DMS 273 (cell line): ENCODE results near the gene RASSF6.
"Not testable (repeated sequence)": the region's sequence is repeated elsewhere in the genome, so short reads cannot be mapped to it uniquely, and the experiment has no call there.

Experiments used
- DNase-seq: peaks from one replicate; lab custom pipeline; 2025; ENCODE audit not compliant: unreplicated experiment; lab: John Stamatoyannopoulos, UW

The RASSF6 gene, protein sequence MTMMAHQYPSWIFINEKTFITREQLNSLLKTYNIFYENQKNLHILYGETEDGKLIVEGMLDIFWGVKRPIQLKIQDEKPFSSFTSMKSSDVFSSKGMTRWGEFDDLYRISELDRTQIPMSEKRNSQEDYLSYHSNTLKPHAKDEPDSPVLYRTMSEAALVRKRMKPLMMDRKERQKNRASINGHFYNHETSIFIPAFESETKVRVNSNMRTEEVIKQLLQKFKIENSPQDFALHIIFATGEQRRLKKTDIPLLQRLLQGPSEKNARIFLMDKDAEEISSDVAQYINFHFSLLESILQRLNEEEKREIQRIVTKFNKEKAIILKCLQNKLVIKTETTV

DNA sequence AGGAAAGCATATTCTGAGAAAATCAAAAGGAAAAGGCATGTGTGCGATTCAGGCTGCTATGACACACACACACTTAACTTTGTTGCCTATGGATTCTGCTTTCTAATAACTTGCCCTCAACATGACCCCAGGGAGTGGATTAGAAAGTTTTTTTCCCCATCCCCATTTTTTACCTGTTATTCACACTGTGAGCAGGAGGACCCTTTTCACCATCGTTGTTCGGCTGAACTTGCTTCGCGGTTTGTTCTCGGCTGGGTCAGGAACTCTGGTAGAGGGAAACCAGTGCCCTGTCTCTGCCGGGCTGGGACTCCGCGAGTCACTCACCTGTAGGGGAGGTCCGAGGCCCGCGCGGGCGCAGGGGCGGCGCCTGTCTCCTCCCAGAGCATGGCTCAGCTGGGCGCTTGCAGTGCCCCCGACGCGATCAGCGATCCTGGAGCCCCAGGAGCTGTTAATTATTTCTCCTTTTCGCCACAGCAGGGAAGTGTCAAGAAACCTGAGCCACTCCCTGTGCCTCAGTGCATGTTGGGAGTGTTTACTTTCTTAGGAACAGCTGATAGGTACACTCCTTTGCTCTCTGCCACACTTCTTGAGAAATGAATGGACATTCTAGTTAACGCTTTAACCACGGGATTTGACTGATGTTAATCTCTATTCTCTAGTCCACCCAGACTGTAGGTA, at the start of gene RASSF6:
Gene RASSF6 (minus strand): TSS at position 322 of the 678 bp plus-strand sequence. CDS start 8,641 bp downstream, outside the sequence.
- DNase-seq, result peak; percentile 23

DNA sequence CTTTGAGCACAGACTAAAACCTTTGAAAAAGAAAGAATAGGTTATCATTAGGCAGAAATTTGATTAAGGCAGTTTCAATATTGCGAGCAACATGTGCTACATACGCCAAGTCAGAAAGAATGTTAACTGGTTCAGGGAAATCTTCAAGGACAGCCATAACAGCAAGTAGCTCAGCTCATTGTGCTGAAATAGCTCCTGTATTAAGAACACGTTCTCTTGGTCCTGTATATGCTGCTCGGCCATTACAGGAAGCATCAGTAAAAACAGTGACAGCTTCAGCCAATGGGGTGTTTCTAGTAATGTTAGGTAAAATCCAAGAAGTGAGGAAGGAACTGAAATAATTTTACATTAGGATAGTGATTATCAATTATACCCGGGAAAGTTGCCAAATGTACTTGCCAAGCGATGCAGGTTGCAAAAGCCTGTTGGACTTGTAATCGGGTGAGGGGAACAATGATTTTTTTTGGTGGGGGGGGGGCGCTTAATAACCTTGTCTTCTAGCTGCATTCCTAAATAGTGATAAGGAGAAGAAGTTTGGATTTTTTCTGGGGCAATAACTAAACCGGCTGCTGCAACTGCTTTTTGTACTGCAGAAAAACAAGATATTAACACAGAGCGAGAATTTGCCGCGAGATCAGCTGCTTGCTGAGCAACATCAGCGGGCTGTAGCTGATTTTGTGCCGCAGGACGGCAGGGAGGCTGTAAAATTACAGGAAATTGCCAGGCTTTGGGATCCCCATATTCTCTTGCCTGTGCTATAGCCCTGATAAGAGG, 49.4 kb upstream of the RASSF6 start:
- no peak for DNase-seq

DNA sequence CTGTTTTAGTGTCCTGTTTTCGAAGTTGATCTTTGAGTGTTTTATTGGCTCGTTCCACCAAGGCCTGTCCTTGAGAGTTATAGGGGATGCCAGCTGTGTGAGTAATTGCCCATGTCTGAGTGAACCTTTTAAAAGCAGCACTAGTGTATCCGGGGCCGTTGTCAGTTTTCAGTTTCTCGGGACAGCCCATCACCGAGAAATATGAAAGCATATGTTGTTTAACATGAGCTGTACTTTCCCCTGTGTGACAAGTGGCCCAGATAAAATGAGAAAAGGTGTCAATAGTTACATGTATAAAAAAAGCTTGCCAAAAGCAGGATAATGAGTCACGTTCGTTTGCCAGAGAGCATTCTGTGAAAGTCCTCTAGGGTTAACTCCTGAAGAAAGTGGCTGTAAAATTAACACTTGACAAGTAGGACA, 48.6 kb upstream of the RASSF6 start:
- peak; percentile 2 for DNase-seq

DNA sequence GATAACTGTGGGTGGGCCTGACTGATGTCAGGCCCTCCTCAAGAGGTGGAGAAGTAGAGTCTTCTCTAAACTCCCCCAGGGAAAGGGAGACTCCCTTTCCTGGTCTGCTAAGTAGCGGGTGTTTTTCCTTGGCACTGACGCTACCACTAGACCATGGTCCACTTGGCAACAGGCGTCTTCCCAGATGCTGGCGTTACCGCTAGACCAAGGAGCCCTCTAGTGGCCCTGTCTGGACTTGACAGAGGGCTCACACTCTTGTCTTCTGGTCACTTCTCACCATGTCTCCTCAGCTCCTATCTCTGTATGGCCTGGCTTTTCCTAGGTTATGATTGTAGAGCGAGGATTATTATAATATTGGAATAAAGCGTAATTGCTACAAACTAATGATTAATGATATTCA, 45.7 kb upstream of the RASSF6 start:
- not testable (repeated sequence) for DNase-seq

DNA sequence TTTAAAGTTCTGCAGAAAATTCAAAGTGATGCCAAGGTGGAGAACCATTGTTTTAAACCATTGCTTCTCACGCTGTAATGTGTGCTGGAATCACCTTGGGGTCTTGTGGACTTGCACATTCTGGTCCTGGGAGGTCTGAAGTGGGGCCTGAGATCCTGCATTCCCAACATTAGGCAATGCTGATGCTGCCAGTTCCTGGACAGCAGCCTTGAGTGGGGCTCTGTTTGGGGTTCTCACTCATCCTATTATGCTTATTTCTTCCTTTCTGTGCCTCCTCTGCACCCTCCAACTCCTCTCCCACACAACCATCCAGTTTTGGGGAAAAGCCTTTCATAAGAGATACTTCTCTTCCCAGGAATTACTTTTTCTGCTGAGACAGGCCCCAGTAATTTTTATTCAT, 44.2 kb upstream of the RASSF6 start:
- DNase-seq, result no peak

DNA sequence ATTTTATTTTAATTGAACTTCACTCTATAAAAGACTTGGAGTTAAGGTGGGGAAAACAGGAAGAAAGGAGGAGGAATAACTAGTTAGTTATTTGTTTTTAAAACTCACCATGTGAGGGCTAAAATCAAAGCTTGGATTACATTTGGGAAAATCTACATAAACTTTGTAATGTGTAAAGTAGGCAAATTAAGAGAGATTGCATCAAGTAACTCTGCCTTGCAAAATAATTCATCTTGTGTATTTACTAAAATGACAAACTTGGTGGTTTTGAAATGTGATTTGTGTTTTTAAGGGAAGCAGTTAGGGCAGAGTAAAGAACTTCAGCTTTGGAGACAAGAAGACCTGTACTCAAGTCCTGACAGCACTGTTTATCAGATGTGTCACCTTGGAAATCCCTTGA, 43.3 kb upstream of the RASSF6 start:
- no peak for DNase-seq

DNA sequence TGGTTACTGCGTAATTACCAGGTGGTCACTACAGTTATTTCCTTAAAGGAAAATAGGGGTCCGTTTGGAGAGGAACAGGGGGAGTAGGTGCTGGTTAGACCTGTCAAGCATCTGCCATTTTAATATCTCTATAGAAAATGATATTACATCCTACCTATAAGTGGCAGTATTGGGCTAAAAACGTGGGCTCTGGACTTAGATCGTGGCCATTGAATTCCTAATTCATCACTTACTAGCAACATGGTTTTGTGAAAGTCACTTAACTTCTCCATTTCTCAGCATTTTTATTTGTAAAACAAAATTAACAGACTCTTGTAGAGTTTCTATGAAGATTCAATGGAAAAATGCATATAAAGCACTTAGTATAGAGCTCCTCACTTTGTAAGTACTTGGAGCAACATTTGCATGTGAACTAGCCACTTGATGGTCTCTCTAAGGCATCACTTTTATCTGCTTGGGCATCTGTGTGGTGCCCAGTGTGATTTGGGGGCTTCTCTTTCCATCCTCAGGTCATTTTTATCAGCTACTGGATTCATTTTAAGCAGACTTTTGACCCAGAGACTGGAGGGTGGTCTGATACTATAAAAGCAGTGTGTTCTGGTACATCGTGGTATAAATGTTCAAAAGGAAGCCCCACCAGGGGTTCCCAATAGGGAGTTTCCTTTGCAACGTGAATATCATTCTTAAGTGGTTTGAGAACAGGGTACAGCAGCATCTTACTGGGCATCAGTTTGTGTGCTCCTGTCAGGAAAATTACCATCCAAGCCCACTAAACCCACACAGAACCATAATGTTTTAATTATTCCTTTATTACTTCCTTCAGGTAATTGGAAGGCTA, 42.7 kb upstream of the RASSF6 start:
- DNase-seq, result peak; percentile 34

DNA sequence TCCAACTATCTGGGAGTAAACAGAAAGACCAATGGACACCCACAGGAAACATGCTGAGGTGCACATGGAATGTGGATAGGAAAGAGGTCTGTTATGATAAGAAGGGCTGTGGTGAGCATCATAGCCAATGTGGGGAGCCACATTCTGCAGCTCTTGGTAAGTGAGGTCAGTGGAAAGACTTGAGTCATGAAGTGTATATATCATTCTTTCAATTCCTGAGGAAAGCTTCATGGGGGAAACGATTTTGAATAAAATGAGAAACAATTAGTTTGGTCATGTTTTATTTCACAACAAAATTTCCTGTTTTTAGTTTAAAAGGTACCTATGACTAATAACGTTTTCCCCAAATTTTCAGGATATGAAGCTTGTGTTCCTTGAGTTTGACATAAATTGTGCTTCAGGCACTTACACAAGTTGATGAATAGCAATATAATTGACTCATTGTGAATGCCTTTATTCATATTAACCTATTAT, 41.4 kb upstream of the RASSF6 start:
- no peak for DNase-seq

DNA sequence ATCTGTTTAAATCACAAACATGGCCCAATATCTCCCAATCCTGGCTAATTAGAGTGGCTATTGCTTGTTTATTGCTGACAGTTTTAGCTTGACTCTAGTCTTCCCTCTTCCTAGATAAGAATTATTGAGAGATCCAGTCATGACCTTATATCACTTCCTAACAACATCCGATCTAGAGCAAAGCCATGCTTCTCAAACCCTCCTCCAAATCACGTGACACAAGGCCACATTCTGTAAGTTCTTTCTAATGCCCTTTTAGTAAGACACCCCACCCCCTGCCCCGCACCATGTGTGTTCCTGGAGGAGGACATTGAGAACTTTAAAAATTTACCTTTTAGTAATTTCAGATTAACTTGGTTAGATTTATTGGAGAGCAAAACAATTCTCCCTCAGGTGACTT, 40.6 kb upstream of the RASSF6 start:
- no peak for DNase-seq

DNA sequence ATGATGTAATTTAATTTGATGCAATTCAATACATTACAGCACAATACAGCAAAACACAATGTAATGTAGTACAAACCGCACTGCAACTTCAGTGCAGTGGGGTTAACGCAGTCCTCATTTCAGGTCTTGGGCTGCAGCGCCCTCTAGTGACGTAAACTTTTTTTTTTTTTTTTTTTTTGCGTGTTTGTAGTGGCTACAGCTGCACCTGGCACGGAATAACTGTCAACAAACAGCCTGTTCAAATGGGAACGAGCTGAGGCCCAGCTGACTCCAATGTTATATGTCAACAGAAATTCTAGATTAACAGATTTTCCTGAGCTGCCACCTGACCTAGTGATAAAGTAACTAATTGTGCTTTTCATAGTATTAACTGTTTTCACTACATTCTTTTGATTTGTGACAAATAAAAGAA, 33.5 kb upstream of the RASSF6 start:
- peak; percentile 56 for DNase-seq

DNA sequence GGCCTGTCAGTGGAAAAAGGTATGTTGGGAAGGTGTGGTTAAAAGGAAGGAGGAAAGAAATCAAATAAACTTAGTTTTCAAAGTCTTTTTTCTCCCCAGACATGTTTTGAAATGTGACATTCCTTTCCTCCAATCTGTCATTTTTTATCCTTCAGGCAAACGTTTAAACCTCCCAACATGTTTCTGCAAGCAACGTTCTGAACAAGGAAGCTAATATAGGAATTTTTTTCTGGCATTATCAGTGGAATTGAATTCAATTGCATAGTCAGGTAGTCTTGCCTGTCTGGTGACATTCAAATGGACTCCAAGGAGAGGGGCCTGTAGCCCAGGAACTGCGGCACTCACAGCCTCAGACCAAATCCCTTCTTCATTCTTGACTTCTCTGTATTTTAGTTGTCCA, 30.0 kb upstream of the RASSF6 start:
- DNase-seq, result no peak

DNA sequence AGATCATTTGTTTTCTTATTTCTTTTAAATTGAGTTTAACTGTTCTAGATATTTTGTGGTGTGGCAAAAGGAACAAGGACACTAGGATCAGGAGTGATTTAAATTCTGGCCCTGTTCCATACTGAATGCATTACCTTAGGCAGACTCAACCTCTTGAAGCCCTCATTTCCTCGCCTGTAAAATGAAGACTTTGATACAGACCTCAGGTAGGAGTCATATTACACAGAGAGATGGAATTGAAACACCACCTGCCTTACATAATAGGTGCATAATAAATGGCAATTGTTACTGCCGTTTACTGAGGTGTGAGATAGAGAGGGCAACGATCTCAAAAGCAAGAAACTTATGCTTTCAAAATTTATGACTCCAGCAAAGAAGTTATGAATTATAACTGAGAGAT, 28.2 kb upstream of the RASSF6 start:
- DNase-seq, result no peak

DNA sequence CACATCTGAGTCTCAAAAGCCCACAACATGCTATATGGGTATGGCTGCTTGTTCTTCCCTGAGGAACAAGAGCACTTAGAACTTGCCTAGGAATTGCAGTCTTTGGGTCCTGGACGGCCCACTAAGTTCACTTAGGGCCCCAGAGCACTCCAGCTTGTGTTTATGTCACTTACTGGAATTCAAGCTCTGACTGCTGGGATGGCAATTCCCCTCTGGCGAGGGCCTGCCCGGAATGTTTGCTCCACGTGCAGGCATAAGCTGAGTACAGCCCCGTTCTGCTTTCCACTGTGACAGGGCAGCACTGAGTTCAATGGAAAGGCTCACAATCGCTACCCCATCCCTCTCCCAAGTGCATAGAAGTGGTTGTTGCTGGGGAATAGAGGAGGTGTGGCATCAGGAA, 25.9 kb upstream of the RASSF6 start:
- DNase-seq, result no peak

DNA sequence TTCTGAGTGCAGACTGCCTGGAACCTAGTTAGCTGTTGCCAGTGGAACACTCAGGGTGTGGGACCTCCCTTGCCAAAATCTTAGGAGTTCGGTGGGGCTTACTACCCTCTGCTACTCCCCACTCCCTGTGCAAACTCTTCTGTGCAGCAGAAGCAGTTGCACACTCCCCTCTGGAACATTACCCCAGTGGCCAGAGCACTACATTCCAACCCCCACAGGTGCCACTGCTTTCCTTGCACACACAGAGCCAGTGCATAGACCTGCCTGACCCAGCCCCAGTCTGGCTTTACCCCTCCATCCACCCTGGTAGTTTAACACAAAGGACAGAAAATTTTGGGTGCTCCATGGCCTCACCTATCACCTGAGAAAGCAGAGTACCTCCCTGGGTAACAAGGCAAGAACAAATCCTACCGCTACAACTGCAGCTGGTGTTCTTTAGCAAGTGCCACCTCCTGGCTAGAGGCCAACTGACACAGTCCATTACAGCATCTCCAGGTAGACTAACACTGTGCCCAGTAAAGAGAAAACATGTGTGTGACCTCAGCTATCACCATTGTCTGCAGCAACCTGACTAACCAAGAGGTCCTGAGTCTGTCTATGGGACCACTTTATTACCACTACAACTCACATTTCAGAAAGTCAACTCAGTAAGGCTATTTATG, 11.5 kb upstream of the RASSF6 start:
- no peak for DNase-seq

DNA sequence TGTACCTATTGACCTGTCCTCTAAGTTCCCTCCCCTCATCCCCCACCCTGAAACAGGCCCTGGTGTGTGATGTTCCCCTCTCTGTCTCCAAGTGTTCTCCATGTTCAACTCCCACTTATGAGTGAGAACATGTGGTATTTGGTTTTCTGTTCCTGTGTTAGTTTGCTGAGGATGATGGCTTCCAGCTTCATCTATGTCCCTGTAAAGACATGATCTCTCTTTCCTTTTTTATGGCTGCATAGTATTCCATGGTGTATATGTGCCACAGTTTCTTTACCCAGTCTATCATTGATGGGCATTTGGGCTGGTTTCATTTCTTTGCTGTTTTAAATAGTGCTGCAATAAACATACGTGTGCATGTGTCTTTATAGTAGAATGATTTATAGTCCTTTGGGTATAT, 8.6 kb upstream of the RASSF6 start:
- DNase-seq, result not testable (repeated sequence)

DNA sequence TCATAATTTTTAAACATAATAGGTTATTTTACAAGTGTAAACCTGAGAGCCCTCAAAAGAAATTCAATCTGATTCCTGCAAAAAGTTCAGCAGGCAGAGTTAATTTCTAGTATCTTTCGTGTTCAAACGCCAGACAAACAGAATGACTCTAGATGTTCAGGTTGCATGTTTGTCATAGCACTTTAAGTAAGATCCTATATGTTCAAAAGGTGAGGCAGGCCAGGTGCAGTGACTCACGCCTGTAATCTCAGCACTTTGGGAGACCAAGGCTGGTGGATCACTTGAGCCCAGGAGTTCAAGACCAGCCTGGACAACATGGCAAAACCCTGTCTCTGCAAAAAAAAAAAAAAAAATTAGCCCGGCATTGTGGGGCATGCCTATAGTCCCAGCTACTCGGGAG, 1.1 kb upstream of the RASSF6 start:
- no peak for DNase-seq

DNA sequence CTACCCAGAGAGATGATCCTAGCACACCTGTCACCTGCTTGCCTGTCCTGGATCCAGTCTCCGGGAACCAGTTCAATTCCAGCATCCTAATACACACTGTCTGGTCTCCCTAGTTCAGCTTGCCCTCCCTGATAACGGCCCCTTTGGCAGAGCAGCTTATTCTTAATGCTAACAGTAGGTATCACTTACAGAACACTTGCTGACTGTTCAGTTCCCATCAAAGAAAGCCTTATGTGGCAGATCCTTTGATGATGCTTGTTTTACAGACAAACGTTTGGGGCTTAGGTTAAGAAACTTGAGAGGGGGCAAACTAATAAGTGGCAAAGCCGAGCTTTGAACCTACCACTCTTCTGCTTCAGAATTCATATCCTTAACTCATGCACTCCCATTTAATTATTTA, 890 bp downstream of the RASSF6 start:
- DNase-seq, result no peak

DNA sequence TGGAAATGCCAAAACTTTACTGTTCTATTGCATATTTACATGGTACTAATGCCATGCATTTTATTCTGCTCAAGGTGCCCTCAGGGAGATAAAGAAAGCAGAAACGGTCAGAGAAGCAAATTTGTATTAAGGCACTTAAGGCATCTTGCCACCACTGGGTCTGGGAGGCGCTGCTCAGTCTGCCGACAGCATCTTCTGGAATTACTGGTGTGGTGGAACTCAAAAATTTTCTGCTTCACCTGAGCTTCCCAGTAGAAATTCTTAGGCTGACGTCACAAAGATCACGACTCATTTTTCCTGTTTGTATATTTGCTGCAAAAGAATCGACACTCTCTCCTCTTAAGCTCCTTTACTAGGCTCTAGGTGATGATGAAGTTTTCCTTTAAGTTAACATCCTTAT, 3.0 kb downstream of the RASSF6 start:
- DNase-seq, result no peak

DNA sequence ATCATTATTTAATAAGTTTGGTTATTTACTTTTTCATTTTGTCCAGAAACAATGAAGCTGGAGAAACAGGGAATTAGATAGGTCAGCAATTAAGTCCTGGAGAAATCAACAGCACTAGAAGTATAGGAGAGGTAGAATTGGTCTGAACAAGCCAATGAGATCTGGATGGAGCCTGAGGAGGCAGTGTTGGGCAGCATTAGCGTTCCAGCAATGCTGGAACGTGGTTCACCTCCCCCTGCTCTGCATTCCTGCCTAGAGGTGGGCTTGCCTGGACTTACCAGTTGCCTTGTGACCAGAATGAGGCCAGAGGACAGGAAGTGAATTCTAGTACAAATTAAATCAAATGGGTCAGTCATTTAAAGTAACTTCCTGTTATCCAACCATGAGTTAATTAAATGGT, 4.6 kb downstream of the RASSF6 start:
- no peak for DNase-seq

DNA sequence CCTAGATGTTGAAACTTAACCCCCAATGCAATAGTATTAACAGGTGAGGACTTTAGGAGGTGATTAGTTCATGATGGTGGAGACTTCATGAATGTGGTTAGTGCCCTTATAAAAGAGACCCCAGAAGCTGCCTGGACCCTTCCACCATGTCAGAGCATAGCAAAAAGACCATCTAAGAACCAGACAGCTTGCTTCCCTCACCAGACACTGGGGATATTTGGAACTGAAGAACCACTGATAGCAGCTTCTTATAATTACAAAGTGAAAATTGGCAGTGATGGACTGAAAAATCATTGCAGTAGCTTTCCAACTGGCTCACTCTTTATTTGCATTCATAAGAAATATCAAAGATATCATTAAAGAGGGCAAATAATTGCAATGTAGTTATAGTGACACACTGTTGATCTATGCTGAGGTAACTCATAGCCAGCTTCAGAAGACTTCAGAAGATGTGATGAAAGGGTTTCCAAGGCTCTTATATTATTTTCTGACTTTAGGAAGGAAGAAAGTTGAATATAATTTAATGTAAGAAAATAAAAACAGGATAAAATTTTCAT, 5.8 kb downstream of the RASSF6 start:
- no peak for DNase-seq
